ENCODE results near the gene TUBA1B. TPM values are rescaled to one million over a fixed set of nuclear protein-coding genes. Genes with fewer than 3 reads are reported as not detected.
A peak's percentile ranks its signal among the peaks of the same experiment; 100 is the strongest.

Gene TUBA1B
- total and polyA plus RNA-seq, 12 donors = 117 to 1,374 (median 309) TPM

- Histone ChIP-seq H3K27me3 (peaks cover 7 to 51% (median 41%) of the 10 kb centered on the region in 7 donors), H3K4me1 (peaks cover 26 to 56% (median 51%) of the 10 kb centered on the region in 9 donors), H3K36me3 (no peaks in the 10 kb centered on the region), H3K9me3 (peaks cover 0 to 4% (median 0%) of the 10 kb centered on the region in 11 donors), H3K4me3 (peak overlapping the region in 5 of 10 donors; percentile 13 to 24 (median 16)), H3K27ac (no peak overlapping the region)
- DNase-seq = peak; percentile 61 to 81
- intact Hi-C loops (cut with DNase I) = loop anchor here (1.0 to 10.0 kb wide), 9 partner anchors 20 to 149 kb away; no protein-coding TSS in a partner anchor
- 2 to 3% methylated on average over 18 of the region's 18 CpGs for WGBS, 2 donors
- peak; percentile 86 to 92 (median 90) for ATAC-seq
- peak; percentile 85 to 95 (median 92) for TF ChIP-seq CTCF (IDR thresholded peaks at IDR 0.05)
These were observed 42.9 kb downstream of the TUBA1B start for GRCh38 chr12:49088150-49088931.

GRCh38 chr12:49086116-49086515, 45.1 kb downstream of the TUBA1B start:
- intact Hi-C loops (cut with DNase I) = loop anchor here in 8 of 10 donors (5.0 to 10.0 kb wide), 4 partner anchors 36 to 151 kb away; no protein-coding TSS in a partner anchor
- Histone ChIP-seq H3K36me3 (no peaks in the 10 kb centered on the region), H3K27me3 (peaks cover 7 to 29% (median 23%) of the 10 kb centered on the region in 7 donors), H3K4me1 (peaks cover 17 to 34% (median 33%) of the 10 kb centered on the region in 9 donors), H3K9me3 (peaks cover 0 to 4% (median 0%) of the 10 kb centered on the region in 11 donors), H3K27ac (no peak overlapping the region), H3K4me3 (no peak overlapping the region)
- no peak for TF ChIP-seq CTCF (IDR thresholded peaks at IDR 0.05)
- ATAC-seq (no peak), DNase-seq (no peak)
- WGBS, 2 donors = 75 to 76% methylated on average over 3 of the region's 3 CpGs

GRCh38 chr12:49084438-49084837, 46.8 kb downstream of the TUBA1B start:
- Histone ChIP-seq H3K4me3 (no peak overlapping the region), H3K9me3 (peaks cover 0 to 4% (median 0%) of the 10 kb centered on the region in 11 donors), H3K27me3 (peaks cover 0 to 12% (median 8%) of the 10 kb centered on the region in 7 donors), H3K4me1 (peaks cover 8 to 17% (median 16%) of the 10 kb centered on the region in 9 donors), H3K36me3 (no peaks in the 10 kb centered on the region), H3K27ac (no peak overlapping the region)
- 97 to 98% methylated on average over 3 of the region's 3 CpGs for WGBS, 2 donors
- intact Hi-C loops (cut with DNase I) = loop anchor here in 1 of 10 donors (10.0 kb wide), 1 partner anchor 150 kb away; no protein-coding TSS in a partner anchor
- TF ChIP-seq CTCF (IDR thresholded peaks at IDR 0.05) = no peak
- DNase-seq = no peak
- ATAC-seq = no peak

GRCh38 chr12:49079793-49080192, 51.4 kb downstream of the TUBA1B start:
- DNase-seq (no peak), ATAC-seq (no peak)
- 58 to 75% methylated on average over 1 of the region's 1 CpG for WGBS, 2 donors
- H3K36me3 ChIP-seq = no peaks in the 10 kb centered on the region
- H3K4me3 ChIP-seq = no peak overlapping the region
- H3K27me3 ChIP-seq = no peaks in the 10 kb centered on the region
- peaks cover 0 to 4% (median 0%) of the 10 kb centered on the region in 11 donors for H3K9me3 ChIP-seq
- intact Hi-C loops (cut with DNase I) = loop anchor here in 1 of 10 donors (10.0 kb wide), 1 partner anchor 155 kb away; no protein-coding TSS in a partner anchor
- no peaks in the 10 kb centered on the region for H3K4me1 ChIP-seq
- H3K27ac ChIP-seq = no peak overlapping the region
- no peak for TF ChIP-seq CTCF (IDR thresholded peaks at IDR 0.05)

Other genes with a start within 250 kb of the TUBA1B start
- 10 to 100 TPM in 1 of 10 donors, 1 to 10 TPM in 9; 1.6 to 18.0 (median 3.5) TPM for gene FKBP11, start 205.9 kb downstream of the TUBA1B start, total RNA-seq
- gene FKBP11, start 205.9 kb downstream of the TUBA1B start, polyA plus RNA-seq = 10 to 100 TPM; 12.7 to 30.4 TPM
- gene ARF3, start 173.9 kb downstream of the TUBA1B start, total RNA-seq = 10 to 100 TPM; 44.2 to 90.8 (median 54.8) TPM
- gene ARF3, start 173.9 kb downstream of the TUBA1B start, polyA plus RNA-seq = 10 to 100 TPM; 30.3 to 48.3 TPM
- under 1 TPM in 9 of 10 donors, not detected in 1; 0.13 to 0.47 (median 0.20) TPM for gene WNT10B, start 159.7 kb downstream of the TUBA1B start, total RNA-seq
- gene WNT10B, start 159.7 kb downstream of the TUBA1B start, polyA plus RNA-seq = under 1 TPM; 0.20 to 0.22 TPM
- not detected for gene WNT1, start 153.1 kb downstream of the TUBA1B start, total RNA-seq
- not detected for gene WNT1, start 153.1 kb downstream of the TUBA1B start, polyA plus RNA-seq
- gene DDN, start 132.0 kb downstream of the TUBA1B start, total RNA-seq = 1 to 10 TPM in 1 of 10 donors, under 1 TPM in 9; 0.19 to 1.4 (median 0.49) TPM
- gene DDN, start 132.0 kb downstream of the TUBA1B start, polyA plus RNA-seq = under 1 TPM; 0.19 to 0.37 TPM
- gene PRKAG1, start 112.6 kb downstream of the TUBA1B start, total RNA-seq = 100 to 1,000 TPM in 5 of 10 donors, 10 to 100 TPM in 5; 79.4 to 110 (median 100) TPM
- 10 to 100 TPM; 71.0 to 77.5 TPM for gene PRKAG1, start 112.6 kb downstream of the TUBA1B start, polyA plus RNA-seq
- gene KMT2D, start 70.6 kb downstream of the TUBA1B start, total RNA-seq = 10 to 100 TPM; 32.6 to 65.3 (median 54.2) TPM
- 10 to 100 TPM in 1 of 2 donors, 1 to 10 TPM in 1; 9.6 to 60.6 TPM for gene KMT2D, start 70.6 kb downstream of the TUBA1B start, polyA plus RNA-seq
- gene RHEBL1, start 61.4 kb downstream of the TUBA1B start, total RNA-seq = 1 to 10 TPM in 2 of 10 donors, under 1 TPM in 6, not detected in 2; 0.23 to 1.9 (median 0.41) TPM
- gene RHEBL1, start 61.4 kb downstream of the TUBA1B start, polyA plus RNA-seq = under 1 TPM; 0.43 to 0.73 TPM
- 1 to 10 TPM in 2 of 10 donors, under 1 TPM in 8; 0.32 to 1.6 (median 0.74) TPM for gene DHH, start 36.6 kb downstream of the TUBA1B start, total RNA-seq
- 1 to 10 TPM in 1 of 2 donors, under 1 TPM in 1; 0.37 to 1.2 TPM for gene DHH, start 36.6 kb downstream of the TUBA1B start, polyA plus RNA-seq
- 10 to 100 TPM; 21.5 to 51.8 (median 30.8) TPM for gene LMBR1L, start 20.5 kb downstream of the TUBA1B start, total RNA-seq
- 10 to 100 TPM; 24.8 to 47.0 TPM for gene LMBR1L, start 20.5 kb downstream of the TUBA1B start, polyA plus RNA-seq
- gene TUBA1A, start 57.7 kb upstream of the TUBA1B start, total RNA-seq = 100 to 1,000 TPM in 8 of 10 donors, 10 to 100 TPM in 2; 93.9 to 258 (median 134) TPM
- 100 to 1,000 TPM in 1 of 2 donors, 10 to 100 TPM in 1; 45.2 to 287 TPM for gene TUBA1A, start 57.7 kb upstream of the TUBA1B start, polyA plus RNA-seq
- gene TUBA1C, start 133.7 kb upstream of the TUBA1B start, total RNA-seq = 100 to 1,000 TPM in 2 of 10 donors, 10 to 100 TPM in 8; 25.9 to 106 (median 53.1) TPM
- 100 to 1,000 TPM in 1 of 2 donors, 10 to 100 TPM in 1; 24.5 to 389 TPM for gene TUBA1C, start 133.7 kb upstream of the TUBA1B start, polyA plus RNA-seq
- under 1 TPM in 5 of 10 donors, not detected in 5; 0.10 to 0.64 (median 0.47) TPM for gene PRPH, start 163.8 kb upstream of the TUBA1B start, total RNA-seq
- under 1 TPM; 0.35 to 0.51 TPM for gene PRPH, start 163.8 kb upstream of the TUBA1B start, polyA plus RNA-seq
- 1 to 10 TPM in 2 of 10 donors, under 1 TPM in 5, not detected in 3; 0.40 to 4.9 (median 0.72) TPM for gene TROAP, start 191.9 kb upstream of the TUBA1B start, total RNA-seq
- 1 to 10 TPM in 1 of 2 donors, under 1 TPM in 1; 0.20 to 1.3 TPM for gene TROAP, start 191.9 kb upstream of the TUBA1B start, polyA plus RNA-seq
- not detected for gene C1QL4, start 205.8 kb upstream of the TUBA1B start, total RNA-seq
- gene C1QL4, start 205.8 kb upstream of the TUBA1B start, polyA plus RNA-seq = not detected
- gene DNAJC22, start 215.5 kb upstream of the TUBA1B start, total RNA-seq = under 1 TPM in 7 of 10 donors, not detected in 3; 0.17 to 0.59 (median 0.26) TPM
- under 1 TPM in 1 of 2 donors, not detected in 1; 0.01 TPM for gene DNAJC22, start 215.5 kb upstream of the TUBA1B start, polyA plus RNA-seq
- gene SPATS2, start 236.1 kb upstream of the TUBA1B start, total RNA-seq = 10 to 100 TPM in 1 of 10 donors, 1 to 10 TPM in 9; 3.5 to 10.6 (median 5.1) TPM
- 10 to 100 TPM in 1 of 2 donors, 1 to 10 TPM in 1; 4.8 to 11.5 TPM for gene SPATS2, start 236.1 kb upstream of the TUBA1B start, polyA plus RNA-seq

Data from heart right ventricle (tissue), 16 donors.